Measurements from ENCODE around the gene CELF1. TPM values are rescaled to one million over a fixed set of nuclear protein-coding genes. Genes with fewer than 3 reads are reported as not detected.
A peak's percentile ranks its signal among the peaks of the same experiment; 100 is the strongest.
"Not testable (repeated sequence)": the region's sequence is repeated elsewhere in the genome, so short reads cannot be mapped to it uniquely, and the experiment has no call there.

CELF1 gene
- total RNA-seq, 1 donor from 2014 or later = 106 TPM

- no peak for DNase-seq (ENCODE audit: extremely low read depth, low read depth, low spot score)
These were observed 11.9 kb downstream of the CELF1 start for GRCh38 chr11:47541070-47541469.

GRCh38 chr11:47539681-47540039 lies 13.3 kb downstream of the CELF1 start:
- no peak for DNase-seq (ENCODE audit: extremely low read depth, low read depth, low spot score)

- no peak for DNase-seq (ENCODE audit: extremely low read depth, low read depth, low spot score)
These were observed 14.0 kb downstream of the CELF1 start for GRCh38 chr11:47538741-47539565.

DNA sequence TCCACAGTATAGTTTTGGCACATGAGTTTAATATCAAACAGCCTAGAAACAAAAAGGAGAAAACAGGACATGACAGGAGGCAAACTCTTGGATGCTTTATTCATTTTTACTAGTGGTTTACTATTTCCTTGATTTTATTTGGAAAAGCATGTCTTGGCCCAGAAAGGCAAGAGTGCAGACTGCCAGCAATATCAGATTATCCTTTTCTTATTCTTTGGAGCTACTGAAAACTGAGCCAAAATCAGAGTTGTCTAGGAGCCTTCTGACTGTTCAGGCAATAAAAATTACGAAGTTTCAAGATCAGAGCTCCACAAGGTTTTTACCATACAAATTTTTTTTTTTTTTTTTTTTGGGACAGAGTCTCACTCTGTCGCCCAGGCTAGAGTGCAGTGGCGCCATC lies 16.0 kb downstream of the CELF1 start:
- no peak for DNase-seq (ENCODE audit: extremely low read depth, low read depth, low spot score)

- DNase-seq (ENCODE audit: extremely low read depth, low read depth, low spot score) = no peak
These were observed 18.2 kb downstream of the CELF1 start for GRCh38 chr11:47534704-47535251.

DNA sequence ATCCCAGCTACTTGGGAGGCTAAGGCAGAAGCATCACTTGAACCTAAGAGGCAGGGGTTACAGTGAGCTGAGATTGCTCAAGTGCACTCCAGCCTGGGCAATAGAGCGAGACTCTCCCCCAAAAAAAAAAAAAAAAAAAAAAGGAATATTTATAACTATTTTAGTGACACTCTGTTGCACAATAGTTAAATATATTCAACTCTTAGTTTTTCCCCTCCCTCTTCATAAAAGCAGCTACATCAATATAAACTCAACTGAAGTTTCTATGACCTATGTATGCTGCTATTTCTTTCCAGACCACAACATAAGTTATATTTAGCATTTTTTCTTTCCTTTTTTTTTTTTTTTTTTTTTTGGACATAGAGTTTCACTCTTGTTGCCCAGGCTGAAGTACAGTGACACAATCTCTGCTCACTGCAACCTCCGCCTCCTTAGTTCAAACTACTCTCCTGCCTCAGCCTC lies 19.2 kb downstream of the CELF1 start:
- DNase-seq (ENCODE audit: extremely low read depth, low read depth, low spot score) = no peak

GRCh38 chr11:47532597-47533213 lies 20.2 kb downstream of the CELF1 start:
- no peak for DNase-seq (ENCODE audit: extremely low read depth, low read depth, low spot score)

GRCh38 chr11:47531666-47532065 lies 21.3 kb downstream of the CELF1 start:
- DNase-seq (ENCODE audit: extremely low read depth, low read depth, low spot score) = no peak

DNA sequence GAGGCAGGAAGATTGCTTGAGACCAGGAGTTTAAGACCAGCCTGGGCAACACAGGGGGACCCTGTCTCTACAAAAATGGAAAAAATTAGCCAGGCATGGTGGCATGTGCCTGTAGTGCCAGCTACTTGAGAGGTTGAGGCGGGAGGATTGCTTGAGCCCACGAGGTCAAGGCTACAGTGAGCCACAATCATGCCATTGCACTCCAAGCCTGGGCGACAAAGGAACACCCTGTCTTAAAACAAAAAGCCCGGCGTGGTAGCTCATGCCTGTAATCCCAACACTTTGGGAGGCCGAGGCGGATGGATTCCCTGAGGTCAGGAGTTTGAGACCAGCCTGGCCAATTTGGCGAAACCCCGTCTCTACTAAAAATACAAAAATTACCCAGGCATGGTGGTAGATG lies 22.2 kb downstream of the CELF1 start:
- not testable (repeated sequence) for DNase-seq (ENCODE audit: extremely low read depth, low read depth, low spot score)

- no peak for DNase-seq (ENCODE audit: extremely low read depth, low read depth, low spot score)
These were observed 23.0 kb downstream of the CELF1 start for GRCh38 chr11:47529951-47530350.

GRCh38 chr11:47527186-47527585 lies 25.7 kb downstream of the CELF1 start:
- DNase-seq (ENCODE audit: extremely low read depth, low read depth, low spot score) = no peak

- not testable (repeated sequence) for DNase-seq (ENCODE audit: extremely low read depth, low read depth, low spot score)
These were observed 26.9 kb downstream of the CELF1 start for GRCh38 chr11:47526032-47526431.

- no peak for DNase-seq (ENCODE audit: extremely low read depth, low read depth, low spot score)
These were observed 28.5 kb downstream of the CELF1 start for GRCh38 chr11:47524291-47524874.

GRCh38 chr11:47523490-47524225 lies 29.3 kb downstream of the CELF1 start:
- peak; percentile 68 for DNase-seq (ENCODE audit: extremely low read depth, low read depth, low spot score)

GRCh38 chr11:47518212-47518964 lies 34.5 kb downstream of the CELF1 start:
- no peak for DNase-seq (ENCODE audit: extremely low read depth, low read depth, low spot score)

GRCh38 chr11:47516984-47517853 lies 35.7 kb downstream of the CELF1 start:
- no peak for DNase-seq (ENCODE audit: extremely low read depth, low read depth, low spot score)

DNA sequence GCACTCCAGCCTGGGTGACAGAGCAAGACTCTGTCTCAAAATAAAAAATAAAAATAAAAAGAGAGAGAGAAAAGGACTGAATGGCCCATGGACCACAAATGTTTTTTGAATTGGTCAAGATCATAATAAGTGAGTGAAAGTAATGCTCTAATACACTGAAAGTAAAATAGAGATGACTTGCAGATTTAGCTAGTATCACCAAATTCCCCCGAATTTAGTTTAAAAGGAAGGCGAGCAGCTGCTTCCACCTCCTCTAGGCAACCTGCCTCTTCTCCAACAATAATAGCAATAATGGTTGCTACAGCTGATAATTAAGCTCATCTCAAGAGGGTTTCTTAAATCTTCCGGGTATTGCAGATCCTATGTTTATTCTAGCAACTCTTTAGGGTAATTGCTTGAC lies 36.8 kb downstream of the CELF1 start:
- no peak for DNase-seq (ENCODE audit: extremely low read depth, low read depth, low spot score)

- DNase-seq (ENCODE audit: extremely low read depth, low read depth, low spot score) = no peak
These were observed 37.9 kb downstream of the CELF1 start for GRCh38 chr11:47514825-47515647.

Measured in glomerular endothelial cell (primary cell).